RPMI8226 (cell line): Measurements from ENCODE around the gene LRIF1.
"Not testable (repeated sequence)": the region's sequence is repeated elsewhere in the genome, so short reads cannot be mapped to it uniquely, and the experiment has no call there.

ENCODE experiments used
- DNase-seq: peaks from one replicate; pipeline ENCODE4 v3.0.0-alpha.2; 2015

Gene LRIF1

DNA sequence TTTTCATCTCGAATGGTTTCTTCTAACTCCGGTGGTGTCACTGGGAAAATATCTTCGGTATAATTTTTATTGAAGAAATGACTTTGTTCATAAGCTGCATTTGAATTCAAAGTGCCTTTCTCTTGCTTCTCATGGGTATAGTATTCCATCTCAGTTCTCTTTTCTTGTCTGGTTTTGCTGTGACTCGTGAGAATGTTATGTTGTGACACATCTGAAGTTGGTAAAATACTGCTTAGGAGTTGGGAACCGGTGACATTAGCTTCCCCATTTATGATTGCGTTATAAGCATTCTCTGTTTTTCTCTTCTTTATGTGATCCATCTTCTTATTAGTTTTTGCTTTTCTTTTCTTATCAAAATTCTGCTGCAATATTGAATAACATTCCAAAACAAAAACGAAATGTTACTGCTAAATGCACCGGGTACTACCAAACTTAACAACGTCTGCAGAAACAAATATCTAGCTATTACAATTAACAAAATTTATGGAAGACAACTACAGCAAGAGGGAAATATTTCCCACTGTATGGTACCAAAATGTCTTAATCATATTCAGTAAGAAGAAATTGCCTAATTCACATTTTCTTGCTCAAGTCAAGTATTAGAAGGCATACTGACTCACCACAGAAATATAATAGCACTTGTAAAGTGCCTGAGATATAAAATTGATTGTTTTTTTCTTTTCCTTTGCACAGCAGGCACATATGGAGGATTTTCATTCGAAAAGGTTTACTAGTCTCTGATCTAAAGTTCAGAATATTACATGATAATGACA is 15.5 kb downstream of the LRIF1 start:
- no peak for DNase-seq

DNA sequence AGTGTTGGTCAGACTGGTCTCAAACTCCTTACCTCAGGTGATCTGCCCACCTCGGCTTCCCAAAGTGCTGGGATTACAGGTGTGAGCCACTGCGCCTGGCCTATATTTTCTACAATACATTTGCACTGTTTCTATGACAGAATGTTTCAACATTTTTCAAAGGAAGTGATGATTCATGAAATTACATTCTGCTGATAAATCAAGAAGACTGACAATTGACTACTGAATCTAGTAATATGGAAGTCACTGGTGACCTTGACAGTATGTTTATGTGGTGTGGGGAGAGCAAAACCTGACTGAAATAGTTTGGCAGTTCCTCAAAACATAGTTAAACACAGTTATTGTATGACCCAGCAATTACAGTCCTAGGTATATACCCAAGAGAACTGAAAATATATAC is 18.1 kb downstream of the LRIF1 start:
- DNase-seq, result no peak

DNA sequence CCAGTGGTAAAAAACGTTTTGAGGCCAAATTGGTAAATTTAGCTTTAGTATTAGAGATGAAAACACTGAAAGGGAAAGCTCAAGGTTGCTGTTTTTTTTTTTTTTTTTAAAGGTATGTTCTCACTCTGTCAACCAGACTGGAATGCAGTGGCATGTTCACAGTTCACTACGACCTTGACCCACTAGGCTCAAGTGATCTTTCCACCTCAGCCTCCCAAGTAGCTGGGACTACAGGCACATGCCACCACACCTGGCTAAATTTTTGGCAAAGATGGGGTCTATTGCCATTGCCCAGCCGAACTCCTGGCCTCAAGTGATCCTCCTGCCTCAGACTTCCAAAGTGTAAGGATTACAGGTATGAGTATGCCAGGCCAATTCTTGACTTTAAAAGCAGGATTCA is 18.9 kb downstream of the LRIF1 start:
- no peak for DNase-seq

DNA sequence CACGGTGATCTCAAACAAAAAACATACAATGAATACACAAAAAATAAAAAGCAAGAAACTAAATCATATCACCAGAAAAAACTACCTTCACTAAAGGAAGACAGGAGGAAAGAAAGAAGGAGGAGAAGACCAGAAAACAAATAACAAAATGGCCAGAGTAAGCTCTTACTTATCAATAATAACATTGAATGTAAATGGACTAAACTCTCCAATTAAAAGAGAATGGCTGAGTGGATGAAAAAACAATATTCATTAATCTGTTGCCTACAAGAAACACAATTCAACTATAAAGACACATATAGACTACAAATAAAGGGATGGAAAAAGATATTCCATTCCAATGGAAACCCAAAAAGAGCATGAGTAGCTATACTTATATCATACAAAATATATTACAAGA is 27.2 kb downstream of the LRIF1 start:
- no peak for DNase-seq

DNA sequence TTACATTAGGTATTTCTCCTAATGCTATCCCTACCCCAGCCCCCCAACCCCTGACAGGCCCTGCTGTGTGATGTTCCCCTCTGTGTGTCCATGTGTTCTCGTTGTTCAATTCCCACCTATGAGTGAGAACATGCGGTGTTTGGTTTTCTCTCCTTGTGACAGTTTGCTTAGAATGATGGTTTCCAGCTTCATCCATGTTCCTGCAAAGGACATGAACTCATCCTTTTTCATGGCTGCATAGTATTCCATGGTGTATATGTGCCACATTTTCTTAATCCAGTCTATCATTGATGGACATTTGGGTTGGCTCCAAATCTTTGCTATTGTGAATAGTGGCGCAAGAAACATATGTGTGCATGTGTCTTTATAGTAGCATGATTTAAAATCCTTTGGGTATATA is 32.6 kb downstream of the LRIF1 start:
- DNase-seq, result not testable (repeated sequence)

DNA sequence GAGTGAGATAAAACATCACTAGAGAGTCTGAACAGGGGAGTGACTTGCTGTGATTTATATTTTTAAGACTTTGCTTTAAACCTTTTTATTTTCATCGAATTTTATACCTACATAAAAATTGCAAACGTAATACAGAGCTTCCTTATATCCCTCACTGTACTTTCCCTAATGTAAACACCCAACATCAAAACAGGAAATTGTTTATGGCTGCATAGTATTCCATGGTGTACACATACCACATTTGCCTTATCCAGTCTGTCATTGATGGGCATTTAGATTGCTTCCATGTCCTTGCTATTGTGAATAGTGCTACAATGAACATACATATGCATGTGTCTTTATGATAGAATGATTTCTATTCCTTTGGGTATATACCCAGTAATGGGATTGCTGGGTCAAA is 34.8 kb downstream of the LRIF1 start:
- DNase-seq, result no peak

DNA sequence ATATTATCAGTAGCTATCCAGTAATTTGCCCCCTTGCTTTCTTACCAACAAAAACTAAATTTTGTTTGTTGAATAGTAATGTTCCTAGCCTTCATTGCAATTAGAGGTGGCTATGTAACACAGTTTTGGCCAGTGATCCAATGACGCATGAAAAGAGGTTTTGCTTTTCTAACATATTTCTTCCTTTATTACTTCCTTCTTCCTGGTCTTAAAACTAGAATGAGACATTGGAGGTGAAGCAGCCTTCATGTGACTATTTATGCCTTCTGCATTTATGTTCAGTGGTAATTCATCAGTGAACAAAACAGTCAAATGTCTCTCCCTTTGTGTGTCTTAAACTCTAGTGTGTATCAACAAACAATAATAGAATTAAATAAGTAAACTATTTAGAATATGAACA is 35.5 kb downstream of the LRIF1 start:
- no peak for DNase-seq

DNA sequence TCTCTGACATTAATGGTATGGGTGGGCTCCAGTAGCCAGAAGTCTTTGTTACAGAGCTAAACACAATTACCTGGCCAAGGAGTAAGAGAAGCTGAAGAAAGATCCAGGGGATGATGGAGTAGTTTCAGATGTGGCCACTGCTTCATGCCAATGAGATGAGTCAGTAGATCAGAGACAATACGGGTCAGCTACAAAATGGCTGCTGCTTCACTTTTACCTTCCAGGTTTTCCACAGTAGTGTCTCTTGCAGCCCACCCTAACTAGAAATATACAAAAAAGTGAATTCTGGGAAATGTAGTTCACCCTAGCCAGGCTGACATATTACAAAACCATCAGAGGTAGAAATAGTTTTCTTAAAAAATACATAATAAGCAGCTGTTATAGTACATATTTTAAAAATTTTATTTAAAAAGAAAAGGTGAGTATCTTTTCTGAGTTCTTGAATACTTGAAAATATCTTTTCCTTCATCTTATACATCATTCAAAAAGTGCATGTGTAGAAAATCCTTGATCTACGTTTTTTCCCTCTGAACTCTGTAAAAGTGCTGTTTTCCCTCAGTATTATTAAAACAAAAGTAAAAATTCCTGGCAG is 36.1 kb downstream of the LRIF1 start:
- no peak for DNase-seq

DNA sequence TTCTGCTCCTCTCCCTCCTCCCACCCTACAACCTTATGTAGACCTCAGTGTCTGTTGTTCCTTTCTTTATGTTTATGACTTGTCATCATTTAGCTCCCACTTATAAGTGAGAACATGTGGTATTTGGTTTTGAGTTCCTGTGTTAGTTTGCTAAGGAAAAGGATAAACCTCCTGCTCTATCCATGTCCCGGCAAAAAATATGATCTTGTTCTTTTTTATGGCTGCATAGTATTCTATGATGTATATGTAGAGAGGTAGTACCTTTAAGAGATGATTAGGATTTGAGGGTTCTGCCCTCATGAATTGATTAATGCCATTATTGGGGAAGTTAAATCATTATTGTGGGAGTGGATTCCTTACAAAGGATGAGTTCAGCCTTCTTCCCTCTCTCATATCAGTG is 41.8 kb downstream of the LRIF1 start:
- no peak for DNase-seq

DNA sequence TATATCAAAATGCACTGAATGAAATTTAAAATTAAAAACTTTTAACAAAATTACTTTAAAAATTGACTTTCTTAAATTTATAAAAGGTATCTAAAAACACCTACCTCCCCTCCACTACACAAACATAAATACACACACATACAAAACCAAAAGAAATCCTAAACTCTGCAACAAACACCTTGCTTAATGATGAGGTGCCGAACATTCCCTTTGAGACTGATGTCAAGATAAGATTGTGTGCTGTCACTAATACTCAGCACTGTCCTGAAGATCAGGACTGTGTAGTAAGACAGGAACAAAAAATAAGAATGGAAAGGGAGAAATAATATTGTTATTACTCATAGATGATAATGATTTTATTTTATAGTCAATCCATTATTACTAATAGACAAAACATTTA is 45.7 kb downstream of the LRIF1 start:
- DNase-seq, result no peak

DNA sequence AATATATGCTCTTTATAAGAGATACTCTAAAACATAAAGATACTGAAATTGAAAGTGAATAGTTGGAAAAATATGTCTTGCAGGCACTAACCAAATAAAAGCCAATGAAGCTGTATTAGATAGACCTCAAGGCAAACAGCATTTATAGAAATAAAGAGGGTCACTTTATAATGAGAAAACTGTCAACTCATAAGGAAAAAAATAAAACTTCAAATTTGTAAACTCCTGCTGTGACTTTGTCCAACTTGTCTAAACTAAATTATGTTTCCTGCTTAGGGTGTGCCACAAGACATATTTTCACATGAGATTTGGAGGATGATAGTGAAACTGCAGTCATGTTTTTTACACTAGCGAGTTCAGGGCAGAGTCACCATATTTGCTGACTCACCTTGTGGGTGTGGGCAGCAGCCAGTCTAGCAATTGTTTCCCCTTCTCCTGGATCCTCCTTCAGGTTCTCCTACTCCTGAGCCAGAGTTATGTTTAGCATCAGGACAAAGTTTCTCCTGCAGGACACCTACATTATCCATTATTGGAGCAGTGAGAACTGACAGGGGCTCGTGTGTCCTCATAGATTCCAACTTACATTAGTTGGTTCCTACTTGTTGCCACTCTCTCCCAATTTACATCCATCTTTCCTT is 46.9 kb downstream of the LRIF1 start:
- DNase-seq, result peak; percentile 68

DNA sequence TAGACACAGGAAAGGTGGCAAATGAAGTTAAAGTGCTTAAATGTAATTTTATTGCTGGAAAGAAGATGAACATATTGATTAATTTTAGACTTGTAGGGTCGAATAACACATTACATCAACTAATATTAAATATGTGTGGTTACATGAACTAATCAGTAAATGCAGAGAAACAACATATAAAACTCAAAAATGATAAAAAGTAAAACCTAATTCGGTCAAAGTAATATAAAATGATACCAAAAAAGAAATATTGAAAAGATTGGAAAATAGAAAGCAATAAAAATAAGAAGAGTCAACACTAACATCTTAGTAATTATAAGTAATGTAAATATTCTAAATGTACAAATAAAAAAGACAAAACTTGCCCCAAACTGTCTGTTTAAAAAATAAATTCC is 47.5 kb downstream of the LRIF1 start:
- DNase-seq, result no peak

DNA sequence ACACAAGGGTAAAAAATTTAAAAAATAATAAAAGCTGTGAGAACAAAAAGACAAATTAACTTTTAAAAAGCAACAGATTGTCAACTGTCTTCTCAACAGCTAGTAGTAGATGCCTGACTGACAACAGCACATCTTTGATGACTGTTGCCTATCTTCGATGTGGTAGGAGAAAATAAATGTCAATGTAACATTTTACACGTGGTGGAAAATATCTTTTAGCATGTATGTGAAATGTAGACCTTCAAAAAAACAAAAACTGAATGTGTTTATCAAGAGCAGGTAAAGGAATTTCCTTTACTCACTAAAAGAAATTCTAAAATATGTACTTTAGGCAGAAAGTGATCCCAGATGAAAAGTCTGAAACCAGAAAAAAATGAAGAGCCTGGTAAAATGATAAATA is 47.9 kb downstream of the LRIF1 start:
- no peak for DNase-seq

DNA sequence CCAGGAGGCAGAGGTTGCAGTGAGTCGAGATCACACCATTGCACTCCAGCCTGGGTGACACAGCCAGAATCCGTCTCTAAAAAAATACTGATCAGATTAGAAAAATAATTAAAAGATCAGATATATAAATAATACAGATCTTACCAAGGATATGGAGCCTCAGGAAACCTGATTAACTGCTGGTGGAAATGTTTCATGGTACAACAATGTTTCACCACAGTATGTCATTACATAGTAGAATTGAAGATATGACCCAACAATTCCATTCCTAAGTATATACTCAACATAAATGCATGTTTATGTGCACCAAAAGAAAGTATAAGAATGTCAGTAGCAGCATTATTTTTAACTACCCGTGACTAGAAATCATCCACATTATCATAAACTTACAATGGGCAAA is 49.0 kb downstream of the LRIF1 start:
- DNase-seq, result no peak

DNA sequence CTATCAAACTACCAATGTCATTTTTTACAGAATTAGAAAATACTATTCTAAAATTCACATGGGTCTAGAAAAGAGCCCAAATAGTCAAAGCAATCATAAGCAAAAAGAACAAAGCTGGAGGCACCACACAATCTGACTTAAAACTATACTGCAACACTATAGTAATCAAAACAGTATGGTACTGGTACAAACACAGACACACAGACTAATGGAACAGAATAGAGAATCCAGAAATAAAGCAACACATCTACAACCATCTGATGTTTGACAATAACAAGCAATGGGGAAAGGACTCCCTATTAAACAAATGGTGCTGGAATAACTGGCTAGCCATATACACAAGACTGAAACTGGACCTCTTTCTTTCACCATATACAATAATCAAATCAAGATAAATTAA is 50.9 kb downstream of the LRIF1 start:
- DNase-seq, result no peak

DNA sequence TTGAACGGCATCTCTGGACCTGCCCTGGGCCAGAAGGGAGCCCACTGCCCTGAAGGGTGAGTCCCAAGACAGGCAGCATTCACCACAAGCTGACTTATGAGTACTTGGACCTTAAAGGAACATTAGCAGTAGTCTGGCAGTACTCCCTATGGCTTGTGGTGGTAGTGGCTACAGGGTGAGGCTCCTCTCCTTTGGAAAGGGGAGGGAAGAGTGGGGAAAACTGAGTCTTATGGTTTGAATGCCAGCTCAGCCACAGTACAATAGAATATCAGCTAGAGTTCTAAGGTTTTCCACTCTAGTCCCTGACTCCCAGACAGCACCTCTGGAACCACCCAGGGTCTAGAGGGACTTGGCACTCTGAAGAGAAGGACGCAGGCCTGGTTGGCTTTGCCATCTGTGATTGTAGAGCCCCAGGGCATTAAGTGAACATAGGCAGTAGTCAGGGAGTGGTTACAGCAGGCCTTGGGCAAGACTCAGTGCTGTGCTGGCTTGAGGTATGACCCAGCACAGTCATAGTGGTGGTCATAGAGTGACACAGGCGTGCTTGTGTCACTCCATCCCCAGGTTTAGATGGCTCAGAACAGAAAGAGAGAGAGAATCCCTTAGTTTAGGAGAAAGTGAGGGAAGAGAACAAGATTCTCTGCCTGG is 59.7 kb downstream of the LRIF1 start:
- DNase-seq, result no peak

DNA sequence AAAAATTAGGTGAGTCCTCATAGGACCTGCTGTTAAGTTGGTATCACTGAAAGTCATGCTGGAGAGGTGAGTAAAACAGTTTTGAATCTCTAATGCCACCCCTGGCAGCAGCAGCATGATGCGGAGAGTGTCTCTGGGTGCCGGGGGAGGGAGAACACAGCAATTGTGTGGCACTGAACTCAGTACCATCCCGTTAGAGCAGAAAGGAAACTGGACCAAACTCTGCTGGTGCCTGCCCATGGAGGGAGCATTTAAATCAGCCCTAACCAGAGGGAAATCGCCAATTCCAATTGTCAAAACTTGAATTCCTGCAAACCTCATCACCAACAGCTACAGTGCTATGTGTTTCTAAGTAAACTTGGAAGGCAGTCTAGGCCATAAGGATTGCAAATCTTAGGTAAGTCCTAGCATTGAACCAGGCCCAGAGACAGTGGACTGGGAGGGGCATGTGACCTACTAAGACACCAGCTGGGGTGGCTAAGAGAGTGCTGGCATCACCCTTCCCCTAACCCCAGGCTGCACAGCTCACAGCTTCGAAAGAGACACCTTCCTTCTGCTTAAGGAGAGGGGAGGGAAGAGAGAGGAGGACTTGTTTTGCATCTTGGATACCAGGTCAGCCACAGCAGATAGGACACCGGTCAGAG is 60.8 kb downstream of the LRIF1 start:
- no peak for DNase-seq

DNA sequence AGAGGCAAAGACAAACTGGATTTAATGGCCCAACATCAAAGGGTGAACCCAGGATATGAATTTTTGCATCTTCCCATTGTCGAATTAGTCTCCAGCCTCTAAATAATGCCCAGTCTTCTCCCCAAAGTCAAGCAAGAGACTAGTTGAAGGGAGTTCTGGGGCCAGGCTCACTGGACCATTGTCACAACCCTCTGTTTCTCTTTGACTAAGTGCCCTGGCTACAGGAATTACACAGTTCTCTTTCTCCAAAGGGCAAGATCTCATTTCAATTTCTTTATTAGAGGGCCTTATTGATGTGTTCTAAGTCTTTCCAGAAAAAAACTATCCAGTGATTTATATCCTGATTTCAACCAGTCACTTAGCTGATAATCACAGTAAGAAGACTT is 64.3 kb downstream of the LRIF1 start:
- DNase-seq, result no peak

DNA sequence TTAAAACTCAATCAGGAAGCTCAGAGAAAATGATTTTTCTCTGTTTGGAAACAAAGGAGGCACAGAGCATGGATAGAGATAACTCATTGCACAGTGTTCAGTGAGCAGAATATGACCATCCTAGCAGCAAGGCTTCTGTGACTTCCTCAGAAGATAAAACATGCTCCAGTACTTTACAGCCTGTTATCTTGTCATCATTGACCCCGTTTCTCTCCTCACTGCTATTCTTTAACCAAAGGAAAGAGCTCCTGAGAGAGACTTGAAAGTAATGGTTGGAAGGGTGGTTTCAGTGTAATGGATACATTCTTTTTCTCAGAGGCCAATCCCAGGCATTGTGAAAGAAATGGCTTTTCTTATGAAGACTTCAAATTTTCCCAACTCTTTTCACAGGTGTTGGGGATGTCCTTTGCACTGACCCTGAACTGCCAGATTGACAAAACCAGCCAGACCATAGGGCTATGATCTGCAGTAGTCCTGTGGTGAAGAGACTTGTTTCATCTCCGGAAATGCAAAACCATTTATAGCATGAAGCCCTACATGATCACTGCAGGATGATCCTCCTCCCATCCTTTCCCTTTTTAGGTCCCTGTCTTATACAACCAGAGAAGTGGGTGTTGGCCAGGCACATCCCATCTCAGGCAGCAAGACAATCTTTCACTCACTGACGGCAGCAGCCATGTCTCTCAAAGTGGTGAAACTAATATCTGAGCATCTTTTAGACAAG is 64.8 kb downstream of the LRIF1 start:
- DNase-seq, result no peak

DNA sequence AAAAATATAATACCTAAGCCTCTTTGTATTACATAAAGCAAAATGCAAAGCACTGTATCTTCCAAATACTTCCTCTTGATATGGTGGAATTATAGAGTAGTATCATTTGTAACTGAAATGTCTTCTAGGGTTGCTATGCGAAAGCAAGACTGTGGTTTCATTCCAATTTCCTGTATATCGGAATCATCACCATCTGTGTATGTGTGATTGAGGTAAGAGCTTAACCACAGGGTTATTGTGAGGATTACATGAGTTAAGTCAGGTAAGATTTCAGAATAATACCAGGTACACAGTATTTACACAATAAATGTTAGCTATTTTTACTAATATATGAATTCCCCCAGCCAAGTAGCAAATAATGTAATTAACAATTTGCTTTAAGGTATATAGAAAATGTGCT is 66.0 kb downstream of the LRIF1 start:
- no peak for DNase-seq
